C4-2B (cell line): Measurements from ENCODE around the gene RUFY4.

Source experiments
- H3K27ac ChIP-seq: fragments of 450-650 bp; 2 replicates; pipeline ENCODE4 v1.5.1; 2017
- ZFX ChIP-seq: fragments of 450-650 bp; IDR thresholded peaks from 2 replicates; pipeline ENCODE4 v1.6.1; 2017
- TF ChIP-seq, protein P1 (sequence below): fragments of 450-650 bp; conservative IDR thresholded peaks from 2 replicates; pipeline ENCODE4 v1.5.1; 2017; ENCODE audit warnings: mild to moderate bottlenecking

The RUFY4 gene

DNA sequence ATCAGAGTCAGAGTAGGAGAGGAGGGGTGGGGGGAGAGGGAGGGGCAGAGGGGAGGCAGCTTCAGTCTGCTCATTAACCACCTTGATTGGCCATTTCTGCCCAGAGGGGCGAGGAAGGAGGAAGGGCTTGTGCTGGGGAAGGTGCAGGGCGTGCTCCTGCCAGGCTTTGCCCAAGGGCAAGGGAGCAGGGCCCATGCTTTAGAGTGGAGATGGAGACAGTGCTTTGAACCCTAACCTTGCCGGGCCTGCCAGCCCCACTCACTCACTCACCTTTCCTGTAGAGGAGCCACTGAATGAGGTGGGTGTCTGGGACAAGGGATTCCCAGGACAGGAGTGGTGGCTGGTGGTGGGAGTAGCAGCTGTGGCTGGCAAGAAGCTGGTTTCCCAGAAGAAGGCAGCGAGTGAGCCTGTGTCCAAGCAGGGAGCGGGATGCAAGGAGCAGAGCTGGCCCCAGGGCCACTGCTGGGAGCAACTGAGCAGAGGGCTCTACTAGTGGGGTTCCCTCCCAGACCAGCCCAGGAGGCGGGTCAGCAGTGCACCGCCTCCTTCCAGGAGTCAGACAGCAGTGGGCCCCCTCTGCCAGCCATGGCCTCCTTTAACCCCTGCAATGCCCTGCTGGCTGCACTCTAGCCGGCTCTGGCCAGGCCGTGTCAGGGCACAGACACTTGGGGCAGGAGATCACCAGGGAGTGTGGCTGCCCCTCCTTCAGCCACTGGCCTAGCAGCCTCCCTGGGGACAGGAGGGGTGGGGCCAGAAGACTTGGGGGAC, 3.6 kb upstream of the RUFY4 start:
- no peak for TF ChIP-seq ZFX
- TF ChIP-seq, protein P1, sequence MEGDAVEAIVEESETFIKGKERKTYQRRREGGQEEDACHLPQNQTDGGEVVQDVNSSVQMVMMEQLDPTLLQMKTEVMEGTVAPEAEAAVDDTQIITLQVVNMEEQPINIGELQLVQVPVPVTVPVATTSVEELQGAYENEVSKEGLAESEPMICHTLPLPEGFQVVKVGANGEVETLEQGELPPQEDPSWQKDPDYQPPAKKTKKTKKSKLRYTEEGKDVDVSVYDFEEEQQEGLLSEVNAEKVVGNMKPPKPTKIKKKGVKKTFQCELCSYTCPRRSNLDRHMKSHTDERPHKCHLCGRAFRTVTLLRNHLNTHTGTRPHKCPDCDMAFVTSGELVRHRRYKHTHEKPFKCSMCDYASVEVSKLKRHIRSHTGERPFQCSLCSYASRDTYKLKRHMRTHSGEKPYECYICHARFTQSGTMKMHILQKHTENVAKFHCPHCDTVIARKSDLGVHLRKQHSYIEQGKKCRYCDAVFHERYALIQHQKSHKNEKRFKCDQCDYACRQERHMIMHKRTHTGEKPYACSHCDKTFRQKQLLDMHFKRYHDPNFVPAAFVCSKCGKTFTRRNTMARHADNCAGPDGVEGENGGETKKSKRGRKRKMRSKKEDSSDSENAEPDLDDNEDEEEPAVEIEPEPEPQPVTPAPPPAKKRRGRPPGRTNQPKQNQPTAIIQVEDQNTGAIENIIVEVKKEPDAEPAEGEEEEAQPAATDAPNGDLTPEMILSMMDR, result no peak

DNA sequence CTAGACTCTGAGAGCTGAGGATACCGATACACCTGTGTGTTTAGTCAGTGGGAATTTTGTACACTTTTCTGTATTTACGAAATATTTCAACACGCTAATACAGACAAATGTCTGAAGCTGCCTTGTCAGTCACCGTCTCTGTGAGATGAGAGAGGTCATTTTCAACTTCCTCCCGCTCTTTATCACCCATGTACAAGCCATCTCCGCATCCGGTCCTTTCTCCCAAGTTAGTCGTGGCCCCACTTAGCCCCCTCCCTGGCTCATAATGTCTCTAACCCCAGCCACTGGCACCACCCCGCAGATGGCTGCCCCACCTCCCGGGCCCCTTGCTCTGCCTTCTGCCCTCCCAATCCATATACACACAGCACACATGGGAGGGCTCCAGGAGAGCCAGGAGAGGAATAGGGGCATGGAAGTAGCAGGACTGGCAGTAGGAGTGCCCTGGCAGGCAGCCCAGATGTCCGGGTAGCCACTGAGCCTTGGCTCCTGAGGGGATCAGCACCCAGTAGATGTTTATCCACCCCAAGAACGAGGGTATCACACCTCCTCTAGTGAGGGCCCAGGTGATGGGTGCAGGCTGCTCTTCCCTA, 2.0 kb upstream of the RUFY4 start:
- H3K27ac ChIP-seq, result no peak overlapping the region
- TF ChIP-seq, protein P1, result no peak
- no peak for TF ChIP-seq ZFX

More for the DNA sequence above, 3.6 kb upstream of the RUFY4 start:
- H3K27ac ChIP-seq, result no peak overlapping the region

DNA sequence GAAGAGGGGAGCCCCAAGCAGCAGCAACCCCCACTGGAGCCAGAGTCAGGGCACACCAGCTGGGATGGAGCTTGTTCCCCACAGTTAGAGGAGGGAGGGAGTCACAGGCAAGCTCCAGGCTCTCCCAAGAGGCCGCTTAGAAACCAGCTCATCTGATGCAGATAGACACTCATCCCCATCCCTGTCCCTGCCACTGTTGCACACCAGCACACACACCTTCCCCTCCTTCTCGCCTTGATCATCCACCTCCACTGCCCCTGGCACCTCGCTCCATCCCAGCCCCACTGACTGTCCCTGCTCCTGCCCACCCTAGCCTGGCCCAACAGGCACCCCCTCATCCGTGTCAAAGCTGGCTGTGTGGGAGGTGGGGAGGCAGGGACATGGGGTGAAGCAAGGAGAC, 1.5 kb upstream of the RUFY4 start:
- TF ChIP-seq, protein P1, result no peak
- TF ChIP-seq ZFX, result no peak
- no peak overlapping the region for H3K27ac ChIP-seq

- no peak for TF ChIP-seq ZFX
- H3K27ac ChIP-seq, result no peak overlapping the region
These were observed 700 bp downstream of the RUFY4 start for GRCh38 chr2:218069606-218070300.

DNA sequence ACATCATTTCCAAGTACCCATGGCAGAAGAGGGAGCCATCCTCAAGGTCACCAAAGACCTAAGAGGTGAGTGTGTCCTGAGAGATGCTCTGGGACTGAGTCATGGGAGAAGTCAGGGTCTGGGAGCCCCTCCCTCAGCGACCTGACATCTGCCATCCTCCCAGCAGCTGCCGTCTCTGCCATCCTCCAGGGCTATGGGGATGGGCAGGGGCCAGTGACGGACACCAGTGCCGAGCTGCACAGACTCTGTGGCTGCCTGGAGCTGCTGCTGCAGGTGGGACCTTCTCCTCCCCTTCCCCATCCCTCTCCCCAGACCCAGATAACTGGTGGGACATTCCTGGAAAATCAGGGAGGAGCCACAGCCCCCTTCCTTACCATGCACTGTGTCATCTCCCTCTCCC, 1.5 kb downstream of the RUFY4 start:
- TF ChIP-seq ZFX, result no peak
- TF ChIP-seq, protein P1, result no peak

GRCh38 chr2:218071218-218071937, 2.3 kb downstream of the RUFY4 start:
- TF ChIP-seq, protein P1, result no peak
- no peak for TF ChIP-seq ZFX

More for the DNA sequence above, 1.5 kb downstream of the RUFY4 start:
- no peak overlapping the region for H3K27ac ChIP-seq

GRCh38 chr2:218072002-218072401, 2.9 kb downstream of the RUFY4 start:
- TF ChIP-seq, protein P1, result no peak
- no peak for TF ChIP-seq ZFX

More at GRCh38 chr2:218071218-218071937, 2.3 kb downstream of the RUFY4 start:
- no peak overlapping the region for H3K27ac ChIP-seq

More at GRCh38 chr2:218072002-218072401, 2.9 kb downstream of the RUFY4 start:
- H3K27ac ChIP-seq, result no peak overlapping the region
